Neural progenitor cell (in vitro differentiated cells): Measurements from ENCODE around the gene TBCEL.

Source experiments
- EZH2 ChIP-seq: fragments of 200-600 bp; sonication (generic); IDR thresholded peaks from 2 replicates; pipeline ENCODE4 v1.6.1; 2017; ENCODE audit warnings: antibody characterized with exemption, mild to moderate bottlenecking, moderate library complexity
- EZH2phosphoT487 ChIP-seq: fragments of 200-600 bp; sonication (generic); IDR thresholded peaks from 2 replicates; pipeline ENCODE4 v1.6.1; 2017; ENCODE audit warnings: antibody characterized with exemption
- TF ChIP-seq, protein P1 (sequence below): fragments of 200-600 bp; sonication (generic); IDR thresholded peaks from 2 replicates; pipeline ENCODE4 v1.5.1; 2017; ENCODE audit warnings: antibody characterized with exemption, mild to moderate bottlenecking

DNA sequence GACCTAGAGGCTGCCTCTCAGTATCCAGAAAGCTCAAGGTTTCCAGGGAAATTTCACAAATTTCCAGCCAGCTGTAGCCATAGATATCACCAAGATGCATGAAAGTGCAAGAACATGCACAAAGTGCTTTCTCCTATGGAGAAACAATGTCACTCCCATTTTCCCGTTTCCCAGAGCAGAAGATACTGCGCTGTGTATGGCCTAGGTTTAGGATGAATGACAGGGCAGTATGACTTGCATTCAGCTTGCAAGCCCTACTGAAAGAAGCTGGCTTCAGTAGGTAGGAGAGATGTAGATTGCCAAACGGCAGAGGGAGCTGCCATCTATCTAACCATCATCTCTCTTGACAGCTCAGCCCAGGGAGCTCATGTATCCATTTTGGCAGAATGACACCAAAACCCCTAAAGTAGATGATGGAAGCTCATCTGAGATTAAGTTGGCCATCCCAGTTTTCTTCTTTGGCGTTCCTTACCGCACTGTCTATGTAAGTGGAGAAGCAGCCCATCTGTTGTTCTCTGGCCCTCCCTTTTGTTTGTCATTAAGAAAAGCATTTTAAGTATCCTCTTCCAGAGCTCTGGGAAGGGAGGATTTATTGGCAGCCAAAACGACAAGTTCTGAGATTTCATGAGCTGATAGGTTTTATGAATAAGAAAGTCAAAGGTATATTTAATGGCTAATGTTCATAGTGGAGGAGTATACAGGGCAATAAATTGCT lies 81.7 kb downstream of the TBCEL start:
- no peak for TF ChIP-seq EZH2
- TF ChIP-seq, protein P1, sequence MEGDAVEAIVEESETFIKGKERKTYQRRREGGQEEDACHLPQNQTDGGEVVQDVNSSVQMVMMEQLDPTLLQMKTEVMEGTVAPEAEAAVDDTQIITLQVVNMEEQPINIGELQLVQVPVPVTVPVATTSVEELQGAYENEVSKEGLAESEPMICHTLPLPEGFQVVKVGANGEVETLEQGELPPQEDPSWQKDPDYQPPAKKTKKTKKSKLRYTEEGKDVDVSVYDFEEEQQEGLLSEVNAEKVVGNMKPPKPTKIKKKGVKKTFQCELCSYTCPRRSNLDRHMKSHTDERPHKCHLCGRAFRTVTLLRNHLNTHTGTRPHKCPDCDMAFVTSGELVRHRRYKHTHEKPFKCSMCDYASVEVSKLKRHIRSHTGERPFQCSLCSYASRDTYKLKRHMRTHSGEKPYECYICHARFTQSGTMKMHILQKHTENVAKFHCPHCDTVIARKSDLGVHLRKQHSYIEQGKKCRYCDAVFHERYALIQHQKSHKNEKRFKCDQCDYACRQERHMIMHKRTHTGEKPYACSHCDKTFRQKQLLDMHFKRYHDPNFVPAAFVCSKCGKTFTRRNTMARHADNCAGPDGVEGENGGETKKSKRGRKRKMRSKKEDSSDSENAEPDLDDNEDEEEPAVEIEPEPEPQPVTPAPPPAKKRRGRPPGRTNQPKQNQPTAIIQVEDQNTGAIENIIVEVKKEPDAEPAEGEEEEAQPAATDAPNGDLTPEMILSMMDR, result no peak
- TF ChIP-seq EZH2phosphoT487, result no peak
